GM15510 (cell line): ENCODE measurements around the gene SERPINB4.

Experiments used
- POLR2A ChIP-seq: IDR thresholded peaks from 3 replicates; pipeline ENCODE4 v1.6.1; 2011; ENCODE audit warnings: borderline replicate concordance; ENCODE audit not compliant: insufficient read length; ENCODE audit errors: extremely low read depth

SERPINB4 gene

GRCh38 chr18:63588909-63589308, 55.1 kb downstream of the SERPINB4 start:
- TF ChIP-seq POLR2A, result no peak
